HFFc6 (cell line): ENCODE data around the gene EGFR. TPM values are rescaled to one million over a fixed set of nuclear protein-coding genes. Genes with fewer than 3 reads are reported as not detected.

Experiments used
- DNase-seq: peaks from one replicate; pipeline ENCODE4 v3.0.0-alpha.2; 2018
- H3K27ac Mint-ChIP-seq: 2 replicates; pipeline ENCODE4 v1.8.0; 2020; ENCODE audit warnings: mild to moderate bottlenecking, mixed read lengths
- H3K27me3 Mint-ChIP-seq: 2 replicates; pipeline ENCODE4 v1.8.0; 2021; ENCODE audit warnings: mild to moderate bottlenecking, moderate library complexity, mixed read lengths; ENCODE audit not compliant: insufficient read depth
- H3K36me3 Mint-ChIP-seq: 2 replicates; pipeline ENCODE4 v1.8.0; 2021; ENCODE audit warnings: low read depth, mixed read lengths
- H3K4me1 Mint-ChIP-seq: 2 replicates; pipeline ENCODE4 v1.8.0; 2020; ENCODE audit warnings: low read depth, mixed read lengths
- H3K4me3 Mint-ChIP-seq: 2 replicates; pipeline ENCODE4 v1.8.0; 2020; ENCODE audit warnings: mild to moderate bottlenecking, moderate library complexity, mixed read lengths
- H3K9me3 Mint-ChIP-seq: 2 replicates; pipeline ENCODE4 v1.8.0; 2020; ENCODE audit warnings: mild to moderate bottlenecking, mixed read lengths
- CTCF ChIP-seq: fragments of 200-600 bp; sonication (generic); IDR thresholded peaks from 2 replicates; pipeline ENCODE4 v1.5.0; 2021; ENCODE audit warnings: antibody characterized with exemption, mild to moderate bottlenecking
- total RNA-seq, 6 experiments: library from RNA; stranded (reverse); fragmentation: NEBNext Ultra II Directional; extraction: Animal tissue kit (Norgen Biotek cat#: 25700); gene quantifications; 2 replicates in 1 of 6; 3 replicates in 5 of 6; pipeline ENCODE4 v1.2.3, GENCODE V29; 2021

Gene EGFR
- total RNA-seq, 6 experiments from 2014 or later, result 69.9 to 87.2 (median 77.0) TPM

GRCh38 chr7:55214707-55215106, 195.9 kb downstream of the EGFR start:
- DNase-seq, result no peak
- 0 out of 2 replicates have a peak, but pooled peaks cover under 1% of the 10 kb centered on the region for H3K36me3 Mint-ChIP-seq

DNA sequence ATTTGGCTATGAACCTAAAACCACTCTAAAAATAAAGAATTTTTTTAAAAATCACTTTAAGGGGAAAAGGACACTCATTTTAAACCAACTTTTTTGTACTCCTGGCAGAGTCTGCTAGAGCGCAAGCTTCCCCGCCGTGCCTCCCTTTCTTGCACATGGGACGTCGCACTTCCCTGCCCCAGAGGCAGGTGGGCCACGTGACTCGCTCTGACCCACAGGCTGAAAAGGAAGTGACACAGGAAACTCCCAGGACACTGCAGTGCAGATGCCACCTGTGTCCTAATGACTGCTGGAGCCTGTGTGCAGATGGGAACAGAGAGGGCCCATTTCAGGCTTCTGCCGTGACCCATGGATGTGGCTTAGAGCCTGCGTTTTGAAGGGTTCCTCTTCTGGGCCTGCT, 204.2 kb downstream of the EGFR start:
- TF ChIP-seq CTCF, result no peak
- Mint-ChIP-seq H3K4me3 (no peak overlapping the region), H3K4me1 (no peaks in the 10 kb centered on the region), H3K36me3 (no peaks in the 10 kb centered on the region), H3K9me3 (peaks cover 15% of the 10 kb centered on the region; the same call in 1 of the 2 replicates), H3K27me3 (peaks cover 19% of the 10 kb centered on the region), H3K27ac (no peak overlapping the region)
- no peak for DNase-seq

More at GRCh38 chr7:55214707-55215106, 195.9 kb downstream of the EGFR start:
- peaks cover 5% of the 10 kb centered on the region; the same call in 1 of the 2 replicates for H3K27me3 Mint-ChIP-seq
- H3K4me1 Mint-ChIP-seq, result peaks cover 26% of the 10 kb centered on the region
- no peak overlapping the region for H3K4me3 Mint-ChIP-seq
- H3K9me3 Mint-ChIP-seq, result no peaks in the 10 kb centered on the region
- TF ChIP-seq CTCF, result no peak
- no peak overlapping the region for H3K27ac Mint-ChIP-seq

DNA sequence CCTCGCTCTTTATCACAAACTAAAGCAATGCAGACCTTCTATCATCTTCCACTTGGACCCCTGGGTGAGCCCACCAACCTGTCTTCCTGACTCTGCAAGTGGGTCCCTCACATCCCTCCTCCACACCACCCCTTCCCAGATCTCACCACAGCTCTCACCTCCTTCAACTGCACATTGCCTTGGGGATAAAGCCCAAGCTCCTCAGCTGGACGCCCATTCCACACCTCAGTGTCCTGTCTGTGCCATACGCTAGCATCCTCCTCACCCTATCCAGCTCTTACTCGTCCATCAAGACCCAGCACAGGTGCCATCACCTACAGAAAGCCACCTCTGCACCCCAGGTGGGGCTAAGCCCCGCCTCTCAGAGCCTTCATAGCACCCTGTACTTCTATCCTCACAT, 205.3 kb downstream of the EGFR start:
- Mint-ChIP-seq H3K4me3 (no peak overlapping the region), H3K4me1 (no peaks in the 10 kb centered on the region), H3K36me3 (peaks cover 3% of the 10 kb centered on the region), H3K27me3 (peaks cover 22% of the 10 kb centered on the region), H3K9me3 (peaks cover 26% of the 10 kb centered on the region), H3K27ac (no peak overlapping the region)
- DNase-seq, result no peak
- TF ChIP-seq CTCF, result no peak

DNA sequence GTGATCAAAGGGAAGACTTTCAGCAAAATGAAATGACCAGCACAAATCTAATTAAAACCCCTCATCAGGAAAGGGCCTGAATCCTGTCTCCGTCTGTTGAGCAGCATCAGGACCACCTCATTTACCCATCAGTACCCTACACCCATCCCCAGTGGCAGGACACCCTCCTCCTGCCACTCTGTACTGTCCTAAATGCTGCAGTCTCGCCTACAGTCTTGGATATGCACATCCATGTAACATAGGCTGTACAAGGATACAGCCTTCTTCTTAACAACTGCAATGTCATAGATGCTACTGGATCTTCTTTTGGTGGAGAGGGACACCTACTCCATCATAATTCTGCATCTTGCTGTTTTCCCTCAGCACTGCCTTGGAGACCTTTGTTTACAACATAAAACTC, 206.0 kb downstream of the EGFR start:
- H3K36me3 Mint-ChIP-seq, result peaks cover 10% of the 10 kb centered on the region
- no peak overlapping the region for H3K4me3 Mint-ChIP-seq
- no peaks in the 10 kb centered on the region for H3K4me1 Mint-ChIP-seq
- peaks cover 33% of the 10 kb centered on the region for H3K9me3 Mint-ChIP-seq
- no peak overlapping the region for H3K27ac Mint-ChIP-seq
- no peak for DNase-seq
- TF ChIP-seq CTCF, result no peak
- peaks cover 25% of the 10 kb centered on the region for H3K27me3 Mint-ChIP-seq

DNA sequence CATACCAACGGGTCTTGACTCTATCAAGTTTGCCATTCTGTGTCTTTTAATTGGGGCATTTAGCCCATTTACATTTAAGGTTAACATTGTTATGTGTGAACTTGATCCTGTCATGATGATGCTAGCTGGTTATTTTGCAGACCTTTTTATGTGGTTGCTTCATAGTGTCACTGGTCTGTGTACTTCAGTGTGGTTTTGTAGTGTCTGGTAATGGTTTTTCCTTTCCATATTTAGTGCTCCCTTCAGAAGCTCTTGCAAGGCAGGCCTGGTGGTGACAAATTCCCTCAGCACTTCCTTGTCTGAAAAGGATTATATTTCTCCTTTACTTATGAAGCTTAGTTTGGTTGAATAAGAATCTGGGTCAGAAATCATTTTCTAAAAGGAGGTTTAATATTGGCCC, 211.2 kb downstream of the EGFR start:
- TF ChIP-seq CTCF, result no peak
- H3K27ac Mint-ChIP-seq, result no peak overlapping the region
- H3K9me3 Mint-ChIP-seq, result peaks cover 42% of the 10 kb centered on the region
- DNase-seq, result no peak
- peaks cover 18% of the 10 kb centered on the region for H3K36me3 Mint-ChIP-seq
- H3K4me3 Mint-ChIP-seq, result no peak overlapping the region
- H3K4me1 Mint-ChIP-seq, result no peaks in the 10 kb centered on the region
- peaks cover 29% of the 10 kb centered on the region for H3K27me3 Mint-ChIP-seq

DNA sequence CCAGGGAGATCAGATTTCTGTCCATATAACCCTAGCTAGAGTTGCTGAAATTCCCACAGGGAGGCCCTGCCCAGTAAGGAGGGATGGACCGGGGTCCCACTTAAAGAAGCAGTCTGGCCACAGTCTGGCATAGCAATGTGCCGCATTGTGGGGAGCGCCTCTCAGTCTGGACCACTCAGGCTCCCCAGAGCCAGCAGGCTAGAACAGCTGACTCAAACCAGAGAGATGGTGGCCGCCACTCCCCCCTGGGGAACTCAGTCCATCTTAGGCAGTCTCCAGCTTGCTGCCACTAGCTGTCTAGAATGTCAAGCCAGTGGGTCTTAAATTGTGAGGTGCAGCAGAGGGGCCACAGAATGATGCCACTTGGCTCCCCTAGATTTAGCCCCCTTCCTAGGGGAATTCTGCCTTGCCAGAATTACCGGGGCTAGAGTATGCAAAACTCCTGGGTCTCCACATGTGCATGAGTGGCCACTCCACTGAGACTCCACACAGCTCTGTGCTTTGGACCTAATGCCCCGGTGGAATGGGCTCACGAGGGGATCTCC, 213.0 kb downstream of the EGFR start:
- peaks cover 10% of the 10 kb centered on the region; the same call in 1 of the 2 replicates for H3K4me1 Mint-ChIP-seq
- H3K27ac Mint-ChIP-seq, result no peak overlapping the region
- no peak for TF ChIP-seq CTCF
- H3K27me3 Mint-ChIP-seq, result peaks cover 36% of the 10 kb centered on the region
- H3K36me3 Mint-ChIP-seq, result peaks cover 18% of the 10 kb centered on the region
- peaks cover 39% of the 10 kb centered on the region for H3K9me3 Mint-ChIP-seq
- no peak for DNase-seq
- no peak overlapping the region for H3K4me3 Mint-ChIP-seq
